Endodermal cell (in vitro differentiated cells): ENCODE measurements around the gene HS6ST1. TPM values are rescaled to one million over a fixed set of nuclear protein-coding genes. Genes with fewer than 3 reads are reported as not detected.

ENCODE experiments used
- DNase-seq: peaks from one replicate; pipeline ENCODE4 v3.0.0-alpha.2; 2017
- H3K27ac ChIP-seq: 2 replicates; pipeline ENCODE4 v1.5.1; 2013; ENCODE audit warnings: mild to moderate bottlenecking, low read depth, low read length, moderate library complexity
- H3K27me3 ChIP-seq: 2 replicates; pipeline ENCODE4 v1.6.1; 2013; ENCODE audit warnings: mild to moderate bottlenecking, low read length, moderate library complexity; ENCODE audit not compliant: insufficient read depth, control insufficient read depth, poor library complexity, severe bottlenecking
- H3K36me3 ChIP-seq: 2 replicates; pipeline ENCODE4 v1.7.0; 2013; ENCODE audit warnings: mild to moderate bottlenecking, low read length, moderate library complexity; ENCODE audit not compliant: control insufficient read depth, insufficient read depth
- H3K4me1 ChIP-seq: one replicate; pipeline ENCODE4 v1.7.0; 2013; ENCODE audit warnings: low read length; ENCODE audit not compliant: control insufficient read depth, insufficient read depth
- H3K4me3 ChIP-seq: 2 replicates; pipeline ENCODE4 v1.5.1; 2013; ENCODE audit warnings: mild to moderate bottlenecking, low read length, moderate library complexity
- H3K9ac ChIP-seq: 2 replicates; pipeline ENCODE4 v1.6.1; 2013; ENCODE audit warnings: mild to moderate bottlenecking, low read length, moderate library complexity; ENCODE audit not compliant: poor library complexity, severe bottlenecking; ENCODE audit errors: extremely low read depth
- H3K9me3 ChIP-seq: 2 replicates; pipeline ENCODE4 v1.6.1; 2013; ENCODE audit warnings: mild to moderate bottlenecking, low read length, moderate library complexity; ENCODE audit not compliant: control insufficient read depth
- H3K27ac Mint-ChIP-seq: 2 replicates; pipeline ENCODE4 v1.8.0; 2020; ENCODE audit warnings: mixed read lengths
- H3K27me3 Mint-ChIP-seq: 2 replicates; pipeline ENCODE4 v1.8.0; 2021; ENCODE audit warnings: mild to moderate bottlenecking, mixed read lengths; ENCODE audit not compliant: insufficient read depth
- H3K36me3 Mint-ChIP-seq: 2 replicates; pipeline ENCODE4 v1.8.0; 2020; ENCODE audit warnings: low read depth, mixed read lengths
- H3K4me1 Mint-ChIP-seq: 2 replicates; pipeline ENCODE4 v1.8.0; 2020; ENCODE audit warnings: mixed read lengths
- H3K4me3 Mint-ChIP-seq: 2 replicates; pipeline ENCODE4 v1.8.0; 2020; ENCODE audit warnings: mild to moderate bottlenecking, moderate library complexity, mixed read lengths
- H3K9me3 Mint-ChIP-seq: 2 replicates; pipeline ENCODE4 v1.8.0; 2020; ENCODE audit warnings: mild to moderate bottlenecking, mixed read lengths
- CTCF ChIP-seq: fragments of 200-600 bp; sonication (generic); conservative IDR thresholded peaks from 2 replicates; pipeline ENCODE4 v1.5.0; 2021; ENCODE audit warnings: antibody characterized with exemption, mild to moderate bottlenecking
- WGBS, 2 experiments: methylation state at CpG; one replicate each; pipeline versions ENCODE4 v1.1.5 to v1.1.7; 2013; ENCODE audit warnings: missing lambda C conversion rate in 2 of 2, mixed read lengths in 1 of 2; ENCODE audit not compliant: insufficient coverage in 1 of 2, insufficient read length in 1 of 2; 5-methylcytosine and 5-hydroxymethylcytosine counted together
- total RNA-seq, 2 donors: library from RNA; stranded (reverse); fragmentation: NEBNext Ultra II Directional in 1 of 2; extraction: Animal tissue kit (Norgen Biotek cat#: 25700) in 1 of 2; gene quantifications; 2 replicates in 1 of 2; 3 replicates in 1 of 2; pipeline ENCODE4 v1.2.1, GENCODE V29; 2021

The HS6ST1 gene
- total RNA-seq, 2 donors from 2014 or later, result 93.0 to 106 TPM

GRCh38 chr2:128235581-128235980 is 83.1 kb downstream of the HS6ST1 start:
- 91 to 97% methylated on average over 5 to 8 of the region's 8 CpGs for WGBS, 2 experiments
- no peaks in the 10 kb centered on the region for H3K27me3 ChIP-seq
- no peak overlapping the region for H3K4me3 ChIP-seq
- no peak overlapping the region for H3K4me3 Mint-ChIP-seq
- H3K36me3 Mint-ChIP-seq, result no peaks in the 10 kb centered on the region
- H3K27me3 Mint-ChIP-seq, result peaks cover 2% of the 10 kb centered on the region
- H3K27ac ChIP-seq, result no peak overlapping the region
- no peaks in the 10 kb centered on the region for H3K36me3 ChIP-seq
- TF ChIP-seq CTCF, result no peak
- peaks cover 10% of the 10 kb centered on the region for H3K4me1 ChIP-seq
- H3K27ac Mint-ChIP-seq, result peak overlapping the region; percentile 75
- H3K9me3 ChIP-seq, result no peaks in the 10 kb centered on the region
- peaks cover 2% of the 10 kb centered on the region for H3K9me3 Mint-ChIP-seq
- peak; percentile 52 for DNase-seq
- peaks cover 29% of the 10 kb centered on the region for H3K4me1 Mint-ChIP-seq
- H3K9ac ChIP-seq, result no peak overlapping the region

GRCh38 chr2:128234613-128235012 is 84.1 kb downstream of the HS6ST1 start:
- no peaks in the 10 kb centered on the region for H3K36me3 Mint-ChIP-seq
- H3K27me3 Mint-ChIP-seq, result peaks cover 2% of the 10 kb centered on the region
- peaks cover 2% of the 10 kb centered on the region for H3K9me3 Mint-ChIP-seq
- peaks cover 29% of the 10 kb centered on the region for H3K4me1 Mint-ChIP-seq
- Histone ChIP-seq H3K27ac (peak overlapping the region; percentile 25), H3K27me3 (no peaks in the 10 kb centered on the region), H3K36me3 (no peaks in the 10 kb centered on the region), H3K4me3 (no peak overlapping the region), H3K9me3 (no peaks in the 10 kb centered on the region), H3K9ac (peak overlapping the region; percentile 21), H3K4me1 (peaks cover 10% of the 10 kb centered on the region)
- WGBS, 2 experiments, result 58 to 59% methylated on average over 4 to 5 of the region's 5 CpGs
- no peak overlapping the region for H3K4me3 Mint-ChIP-seq
- H3K27ac Mint-ChIP-seq, result peak overlapping the region; percentile 84
- peak; percentile 86 for DNase-seq
- no peak for TF ChIP-seq CTCF

GRCh38 chr2:128233790-128234395 is 84.8 kb downstream of the HS6ST1 start:
- Histone ChIP-seq H3K9ac (peak overlapping the region; percentile 70), H3K27me3 (no peaks in the 10 kb centered on the region), H3K36me3 (no peaks in the 10 kb centered on the region), H3K9me3 (no peaks in the 10 kb centered on the region), H3K4me3 (peak overlapping the region; percentile 82), H3K4me1 (peaks cover 10% of the 10 kb centered on the region), H3K27ac (no peak overlapping the region)
- 55 to 64% methylated on average over 8 to 11 of the region's 11 CpGs for WGBS, 2 experiments
- DNase-seq, result no peak
- Mint-ChIP-seq H3K4me3 (peak overlapping the region; percentile 60), H3K4me1 (peaks cover 29% of the 10 kb centered on the region), H3K27ac (peak overlapping the region; percentile 84), H3K36me3 (no peaks in the 10 kb centered on the region), H3K27me3 (peaks cover 2% of the 10 kb centered on the region), H3K9me3 (peaks cover 2% of the 10 kb centered on the region)
- no peak for TF ChIP-seq CTCF
